ENCODE data around the gene PSG1.
"Not testable (repeated sequence)": the region's sequence is repeated elsewhere in the genome, so short reads cannot be mapped to it uniquely, and the experiment has no call there.

The PSG1 gene

DNA sequence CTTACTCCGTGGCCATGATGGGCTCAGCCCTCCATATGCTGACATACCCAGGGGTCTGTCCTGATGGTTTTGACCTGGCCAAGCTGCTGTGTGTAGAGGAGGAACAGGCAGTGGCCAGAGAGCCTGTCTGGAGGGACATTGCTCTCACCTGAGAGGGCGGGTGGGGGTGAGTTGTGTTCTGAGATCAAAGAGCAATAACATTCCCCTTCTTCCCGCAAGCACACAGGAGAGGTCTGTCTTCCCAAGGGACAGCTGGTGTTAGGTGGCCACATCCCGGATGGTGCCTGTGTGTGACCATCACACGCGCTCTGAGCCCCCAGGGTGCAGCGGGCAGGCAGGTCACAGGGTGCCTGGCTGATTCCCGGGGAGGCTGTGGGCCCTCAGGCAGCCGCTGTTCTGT is 1.1 kb upstream of the PSG1 start:
- DNase-seq: not testable (repeated sequence)

DNA sequence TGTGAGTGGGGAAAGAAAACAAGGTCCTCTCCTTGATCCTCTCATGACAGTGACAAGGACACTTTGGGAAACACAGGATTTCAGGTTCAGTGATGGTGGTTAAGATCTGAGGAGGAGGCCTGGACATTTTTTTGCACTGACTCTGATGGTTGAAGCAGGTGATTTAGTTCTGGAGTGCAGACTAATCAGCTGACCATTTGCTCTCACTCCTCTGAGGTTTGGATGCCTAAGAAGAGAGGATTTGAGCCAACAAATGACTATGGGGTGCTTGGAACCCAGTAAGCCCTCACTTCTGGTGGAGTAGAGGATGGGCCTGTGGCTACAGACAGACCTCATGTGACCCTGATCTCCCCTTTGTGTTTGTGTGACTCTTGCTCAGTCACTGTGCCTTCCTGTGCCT is 2.9 kb downstream of the PSG1 start:
- DNase-seq: not testable (repeated sequence)

DNA sequence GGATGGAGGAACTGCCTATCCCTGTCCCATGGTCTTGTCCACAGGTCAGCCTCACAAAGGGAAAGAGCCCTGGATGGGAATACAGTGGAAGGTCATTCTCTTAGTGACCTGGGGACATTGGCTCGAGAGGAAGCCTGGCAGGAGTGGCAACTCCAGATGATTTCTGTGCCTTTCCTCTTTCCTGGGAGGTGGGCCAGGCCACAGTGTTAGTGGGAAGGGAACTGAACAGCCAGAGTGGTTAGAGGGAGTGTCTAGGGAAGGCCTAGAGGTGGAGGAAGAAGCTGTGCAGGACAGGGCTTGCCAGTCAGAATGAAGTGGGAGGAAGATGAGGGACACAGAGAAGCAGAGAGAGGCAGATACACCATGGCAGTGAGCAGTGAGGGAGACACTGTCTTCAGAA is 3.6 kb downstream of the PSG1 start:
- not testable (repeated sequence) for DNase-seq

DNA sequence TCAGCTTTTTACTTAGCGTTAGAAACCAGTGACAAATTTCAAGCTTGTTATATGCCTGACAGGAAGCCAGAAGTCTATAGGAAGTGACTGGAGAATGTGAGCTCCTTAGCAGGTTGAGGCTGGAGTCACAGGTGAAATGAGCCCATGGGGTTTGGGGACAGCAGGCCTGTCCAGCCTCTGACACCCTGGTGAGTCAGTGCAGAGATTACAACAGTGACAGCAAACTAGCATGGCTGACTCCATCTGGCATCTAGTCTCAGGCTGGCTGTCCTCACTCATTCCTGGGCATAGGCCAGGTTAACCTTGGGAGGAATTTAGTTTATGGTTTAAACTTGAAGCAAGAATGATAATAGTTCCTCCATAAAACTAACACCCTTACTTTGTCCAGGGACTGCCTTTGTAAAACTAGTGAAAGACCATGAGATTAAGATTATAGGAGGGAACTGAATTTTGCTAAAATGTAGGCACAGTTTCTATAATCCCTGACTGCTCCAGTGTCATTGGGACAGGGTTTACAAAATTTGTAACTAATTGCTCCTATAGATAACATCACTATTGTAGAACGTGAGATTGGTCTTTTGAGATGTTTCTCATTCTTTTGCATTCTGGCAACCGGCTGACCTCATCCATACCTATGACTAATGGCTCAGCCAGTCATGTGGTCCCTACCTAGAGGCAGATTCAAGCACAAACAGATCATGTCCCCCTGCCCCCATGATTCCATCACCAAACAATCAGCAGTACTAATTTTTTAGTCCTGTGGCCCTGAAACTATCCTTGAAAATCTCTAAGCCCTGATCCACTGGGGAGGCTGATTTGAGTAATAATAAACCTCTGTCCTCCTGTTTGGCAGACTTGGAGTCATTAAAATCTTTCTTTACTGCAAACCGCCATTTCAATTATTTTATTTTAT is 4.4 kb downstream of the PSG1 start:
- DNase-seq: not testable (repeated sequence)

DNA sequence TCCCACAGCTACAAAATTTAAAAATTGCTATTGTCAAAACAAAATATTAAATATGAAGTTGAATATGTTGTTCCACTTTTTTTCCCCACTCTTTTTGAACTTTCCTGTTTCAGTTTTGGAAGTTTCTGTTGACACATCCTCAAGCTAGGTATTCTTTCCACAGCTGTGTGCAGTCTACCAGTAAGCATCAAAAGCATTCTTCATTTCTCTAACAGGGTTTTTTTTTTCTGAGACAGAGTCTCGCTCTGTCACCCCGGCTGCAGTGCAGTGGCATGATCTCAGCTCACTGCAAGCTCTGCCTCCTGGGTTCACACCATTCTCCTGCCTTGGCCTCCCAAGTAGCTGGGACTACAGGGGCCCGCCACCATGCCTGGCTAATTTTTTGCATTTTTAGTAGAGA is 5.4 kb downstream of the PSG1 start:
- not testable (repeated sequence) for DNase-seq

DNA sequence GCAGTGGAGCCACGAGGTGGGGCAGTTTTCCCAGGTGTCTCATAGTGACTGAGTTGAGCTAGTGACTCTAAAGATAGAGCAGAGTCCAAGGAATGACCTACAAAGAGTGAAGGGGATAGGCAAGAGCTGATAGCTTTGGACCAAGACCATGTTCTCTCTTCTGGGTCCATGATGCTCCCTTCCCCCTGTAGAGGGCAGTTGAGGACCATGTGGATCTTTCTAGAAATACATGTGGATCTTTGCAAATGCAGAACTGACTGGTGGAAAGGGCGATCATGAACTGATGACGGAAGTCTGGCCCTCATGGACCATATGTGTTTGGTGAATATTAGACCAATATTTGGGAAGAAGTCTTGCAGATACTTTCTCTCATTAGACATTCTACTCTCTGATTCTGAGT is 6.9 kb downstream of the PSG1 start:
- DNase-seq: no peak

DNA sequence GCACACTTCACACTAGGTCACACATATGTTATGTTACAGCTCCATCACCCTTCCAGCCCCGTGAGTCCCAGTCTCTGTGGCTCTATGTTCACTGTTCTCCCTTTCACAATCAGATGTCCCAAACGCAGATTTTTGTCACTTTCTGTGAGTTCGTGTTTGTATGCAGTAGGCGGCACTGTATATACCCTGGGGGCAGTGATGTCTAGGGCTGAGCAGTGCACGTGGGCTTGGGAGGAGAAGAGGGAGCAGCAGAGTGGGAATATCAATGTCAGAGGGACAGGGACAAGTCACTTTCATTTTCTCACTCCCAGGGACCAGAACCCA is 22.0 kb downstream of the PSG1 start:
- DNase-seq: no peak

DNA sequence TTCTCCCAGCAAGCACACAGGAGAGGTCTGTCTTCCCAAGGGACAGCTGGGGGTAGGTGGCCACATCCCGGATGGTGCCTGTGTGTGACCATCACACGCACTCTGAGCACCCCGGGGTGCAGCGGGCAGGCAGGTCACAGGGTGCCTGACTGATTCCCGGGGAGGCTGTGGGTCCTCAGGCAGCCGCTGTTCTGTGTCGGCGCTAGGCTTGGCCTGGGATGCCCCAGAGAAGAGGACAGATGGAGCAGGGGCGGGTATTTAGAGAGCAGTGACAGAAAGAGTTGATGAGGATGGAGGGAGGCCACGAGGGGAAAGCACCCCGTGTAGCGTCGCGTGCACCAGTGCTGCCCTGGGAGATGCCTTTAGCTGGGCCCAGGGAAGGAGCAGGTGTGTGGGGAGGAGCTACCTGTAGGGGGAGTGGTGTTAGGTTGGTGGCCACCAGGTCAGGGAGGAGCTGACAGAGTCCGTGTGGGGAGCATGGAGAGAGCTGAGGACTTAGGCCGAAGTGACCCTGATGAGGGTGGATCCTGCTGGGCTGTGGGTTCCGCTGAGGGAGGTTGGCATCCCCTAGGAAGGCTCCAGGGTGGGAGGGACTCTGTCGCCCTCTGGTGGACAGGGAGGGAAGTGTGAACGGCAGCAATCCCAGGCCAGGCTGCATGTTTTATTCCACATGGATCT is 22.5 kb downstream of the PSG1 start:
- not testable (repeated sequence) for DNase-seq

DNA sequence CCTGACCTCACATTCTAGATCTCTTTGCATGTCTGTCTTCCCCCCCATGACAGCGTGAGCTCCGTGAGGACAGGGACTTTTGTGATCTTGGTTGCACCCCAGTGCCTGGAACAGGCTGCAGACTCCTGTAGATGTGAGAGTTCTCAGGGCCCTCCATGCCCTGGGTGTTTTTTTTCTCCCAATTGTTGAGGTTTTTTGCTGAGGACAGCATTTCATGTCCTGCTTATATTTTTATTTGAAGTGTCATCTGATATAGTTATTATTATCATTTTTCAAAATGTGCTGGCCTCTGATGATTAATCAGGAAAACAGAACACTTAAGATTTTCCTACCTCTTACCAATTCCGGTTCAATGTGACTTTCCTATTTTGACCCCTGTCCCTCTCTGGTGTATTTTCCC is 24.8 kb downstream of the PSG1 start:
- not testable (repeated sequence) for DNase-seq

DNA sequence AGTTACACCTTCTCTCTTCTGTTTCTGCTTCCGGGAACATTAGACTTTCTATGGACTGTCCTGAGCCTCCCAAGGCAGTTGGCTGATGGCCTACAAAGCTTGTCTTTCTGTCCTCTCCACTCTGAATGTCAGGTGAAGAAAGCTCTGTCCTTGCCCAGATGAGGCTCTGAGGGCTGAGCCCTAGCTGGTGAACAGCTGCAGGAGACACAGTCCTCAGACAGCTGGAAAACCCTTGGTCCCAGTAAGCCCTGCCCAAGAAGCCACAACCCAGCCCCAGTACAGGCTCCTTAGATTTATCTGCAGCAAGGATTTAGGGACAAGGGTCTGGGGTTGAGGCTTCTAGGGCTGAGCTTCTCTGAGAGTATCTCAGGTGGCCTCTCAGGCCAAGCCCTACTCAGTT is 26.3 kb downstream of the PSG1 start:
- not testable (repeated sequence) for DNase-seq

DNA sequence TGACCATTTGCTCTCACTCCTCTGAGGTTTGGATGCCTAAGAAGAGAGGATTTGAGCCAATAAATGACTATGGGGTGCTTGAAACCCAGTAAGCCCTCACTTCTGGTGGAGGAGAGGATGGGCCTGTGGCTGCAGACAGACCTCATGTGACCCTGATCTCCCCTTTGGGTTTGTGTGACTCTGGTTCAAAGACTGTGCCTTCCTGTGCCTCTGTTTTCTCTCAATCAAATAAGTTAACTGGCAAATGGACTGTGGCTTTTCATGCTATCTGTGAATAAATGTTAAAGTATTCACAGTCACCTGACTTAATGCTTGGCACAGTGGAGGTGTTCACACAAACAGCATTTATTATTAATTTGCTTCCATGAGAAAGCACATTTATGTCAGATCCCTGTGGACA is 26.7 kb downstream of the PSG1 start:
- not testable (repeated sequence) for DNase-seq

DNA sequence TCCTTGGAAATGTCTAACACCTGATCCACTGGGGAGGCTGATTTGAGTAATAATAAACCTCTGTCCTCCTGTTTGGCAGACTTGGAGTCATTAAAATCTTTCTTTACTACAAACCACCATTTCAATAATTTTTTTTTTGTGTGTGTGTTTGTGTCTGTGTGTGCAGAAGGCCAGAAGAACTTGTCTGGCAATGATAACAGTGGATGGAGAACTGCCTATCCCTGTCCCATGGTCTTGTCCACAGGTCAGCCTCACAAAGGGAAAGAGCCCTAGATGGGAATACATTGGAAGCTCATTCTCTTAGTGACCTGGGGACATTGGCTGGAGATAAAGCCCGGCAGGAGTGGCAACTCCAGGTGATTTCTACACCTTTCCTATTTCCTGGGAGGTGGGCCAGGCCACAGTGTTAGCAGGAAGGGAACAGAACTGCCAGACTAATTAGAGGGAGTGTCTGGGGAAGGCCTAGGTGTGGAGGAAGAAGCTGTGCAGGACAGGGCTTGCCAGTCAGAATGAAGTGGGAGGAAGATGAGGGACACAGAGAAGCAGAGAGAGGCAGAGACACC is 27.7 kb downstream of the PSG1 start:
- not testable (repeated sequence) for DNase-seq

DNA sequence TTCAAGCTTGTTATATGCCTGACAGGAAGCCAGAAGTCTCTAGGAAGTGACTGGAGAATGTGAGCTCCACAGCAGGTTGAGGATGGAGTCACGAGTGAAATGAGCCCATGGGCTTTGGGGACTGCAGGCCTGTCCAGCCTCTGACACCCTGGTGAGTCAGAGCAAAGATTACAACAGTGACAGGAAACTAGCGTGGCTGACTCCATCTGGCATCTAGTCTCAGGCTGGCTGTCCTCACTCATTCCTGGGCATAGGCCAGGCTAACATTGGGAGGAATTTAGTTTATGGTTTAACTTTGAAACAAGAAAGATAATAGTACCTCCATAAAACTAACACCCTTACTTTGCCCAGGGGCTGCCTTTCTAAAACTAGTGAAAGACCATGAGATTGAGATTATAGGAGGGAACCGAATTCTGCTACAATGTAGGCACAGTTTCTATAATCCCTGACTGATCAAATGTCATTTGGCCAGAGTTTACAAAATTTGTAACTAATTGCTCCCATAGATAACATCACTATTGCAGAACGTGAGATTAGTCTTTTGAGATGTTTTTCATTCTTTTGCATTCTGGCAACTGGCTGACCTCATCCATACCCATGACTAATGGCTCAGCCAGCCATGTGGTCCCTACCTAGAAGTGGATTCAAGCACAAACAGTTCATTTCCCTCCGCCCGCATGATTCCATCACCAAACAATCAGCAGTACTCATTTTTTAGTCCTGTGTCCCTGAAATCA is 28.4 kb downstream of the PSG1 start:
- peak; percentile 56 for DNase-seq

DNA sequence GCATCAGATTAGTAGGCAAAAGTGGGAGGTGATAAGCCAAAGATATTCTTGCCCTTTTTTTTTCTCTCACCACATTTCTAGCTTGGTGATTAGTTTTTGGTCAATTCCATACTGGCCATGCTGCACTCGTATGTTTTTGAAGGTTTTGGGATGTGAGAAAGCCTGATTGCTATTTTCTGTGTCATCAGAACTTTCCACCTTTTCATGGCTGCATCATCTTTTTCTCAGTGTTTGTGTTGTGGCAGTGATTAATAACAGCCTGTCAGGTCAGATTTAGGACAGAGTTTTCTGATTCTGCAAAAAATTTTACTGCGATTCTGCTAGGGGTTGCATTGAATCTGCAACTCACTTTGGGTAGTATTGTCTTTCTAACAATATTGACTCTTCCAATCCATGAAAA is 32.9 kb downstream of the PSG1 start:
- DNase-seq: no peak

DNA sequence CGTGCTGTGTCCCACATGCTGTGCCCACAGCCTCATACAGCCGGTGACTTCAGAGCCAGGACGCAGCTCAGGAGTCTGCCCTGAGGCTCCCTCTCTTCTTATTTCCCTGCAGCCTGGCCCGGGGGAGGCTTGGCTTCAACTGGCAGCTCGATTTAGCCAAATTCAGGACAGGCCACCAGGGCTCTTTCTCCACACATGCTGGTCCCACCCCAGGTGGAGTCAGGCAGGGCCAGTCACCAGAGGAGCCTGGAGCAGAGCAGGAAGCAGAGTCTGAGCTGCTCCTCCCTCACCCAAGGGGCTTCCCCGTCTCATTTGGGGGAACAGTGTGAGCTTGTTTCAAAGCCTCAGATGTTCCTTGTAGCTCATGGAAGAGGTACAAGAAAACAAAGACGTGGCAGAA is 35.9 kb downstream of the PSG1 start:
- DNase-seq: not testable (repeated sequence)

DNA sequence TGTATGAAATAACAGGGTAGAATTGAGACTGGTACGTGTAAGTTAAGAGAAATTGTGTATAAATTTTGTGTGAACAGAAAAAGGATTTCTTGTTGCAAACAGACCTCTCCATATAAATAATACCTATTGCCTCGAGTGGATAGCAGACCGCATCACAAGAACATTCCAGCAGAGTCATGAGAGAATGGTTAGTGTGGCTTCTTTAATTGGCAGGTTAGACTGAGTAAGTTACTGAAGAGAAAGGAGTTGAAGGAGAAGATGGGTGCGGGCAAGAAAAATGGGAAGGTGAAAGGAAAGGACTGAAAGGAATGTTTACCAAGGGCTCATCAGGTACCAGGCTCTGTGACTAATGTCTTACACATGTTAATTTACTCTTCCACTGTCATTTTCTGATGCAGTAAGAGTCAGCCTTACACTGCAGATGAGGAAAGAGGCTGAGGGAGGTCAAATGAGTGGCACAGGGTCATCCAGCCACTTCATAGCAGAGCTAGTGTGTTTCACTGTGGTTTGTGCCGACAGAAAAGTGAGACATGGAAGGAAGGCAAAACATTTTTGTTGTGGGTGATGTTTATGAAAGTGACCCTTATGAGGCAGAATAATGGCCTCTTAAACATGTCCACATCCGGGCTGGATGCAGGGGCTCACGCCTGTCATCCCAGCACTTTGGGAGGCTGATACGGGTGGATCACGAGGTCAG is 46.6 kb downstream of the PSG1 start:
- not testable (repeated sequence) for DNase-seq

DNA sequence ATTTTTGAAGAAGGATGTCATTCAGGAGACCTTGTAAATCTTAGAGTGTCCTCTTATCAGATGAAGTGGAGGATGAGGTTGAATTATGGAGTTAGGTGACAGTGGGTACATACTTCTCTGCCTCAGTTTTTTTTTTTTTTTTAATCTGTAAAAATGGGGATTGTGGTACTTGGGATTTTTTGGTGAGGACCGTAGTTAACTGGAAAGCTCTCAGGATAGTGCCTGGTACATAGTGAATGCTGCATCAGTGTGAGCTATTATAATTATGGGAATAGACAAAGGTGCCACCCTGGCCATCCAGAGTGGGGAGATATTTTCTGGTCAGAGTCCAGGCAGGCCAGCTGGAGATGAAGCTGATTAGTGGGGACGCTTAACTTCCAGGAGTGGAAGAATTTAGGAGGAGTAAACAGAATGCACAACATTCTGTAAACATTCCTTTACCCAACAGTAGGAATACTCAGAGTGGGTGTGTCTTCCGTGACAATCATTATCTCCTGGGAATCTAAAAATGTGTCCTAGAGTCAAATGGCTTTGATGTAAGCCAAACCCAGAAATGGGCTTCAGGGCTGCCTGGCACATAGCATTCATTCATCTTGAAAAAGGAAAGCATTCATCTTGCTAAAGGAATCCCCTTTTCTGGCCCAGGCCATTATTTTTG is 47.4 kb downstream of the PSG1 start:
- not testable (repeated sequence) for DNase-seq

DNA sequence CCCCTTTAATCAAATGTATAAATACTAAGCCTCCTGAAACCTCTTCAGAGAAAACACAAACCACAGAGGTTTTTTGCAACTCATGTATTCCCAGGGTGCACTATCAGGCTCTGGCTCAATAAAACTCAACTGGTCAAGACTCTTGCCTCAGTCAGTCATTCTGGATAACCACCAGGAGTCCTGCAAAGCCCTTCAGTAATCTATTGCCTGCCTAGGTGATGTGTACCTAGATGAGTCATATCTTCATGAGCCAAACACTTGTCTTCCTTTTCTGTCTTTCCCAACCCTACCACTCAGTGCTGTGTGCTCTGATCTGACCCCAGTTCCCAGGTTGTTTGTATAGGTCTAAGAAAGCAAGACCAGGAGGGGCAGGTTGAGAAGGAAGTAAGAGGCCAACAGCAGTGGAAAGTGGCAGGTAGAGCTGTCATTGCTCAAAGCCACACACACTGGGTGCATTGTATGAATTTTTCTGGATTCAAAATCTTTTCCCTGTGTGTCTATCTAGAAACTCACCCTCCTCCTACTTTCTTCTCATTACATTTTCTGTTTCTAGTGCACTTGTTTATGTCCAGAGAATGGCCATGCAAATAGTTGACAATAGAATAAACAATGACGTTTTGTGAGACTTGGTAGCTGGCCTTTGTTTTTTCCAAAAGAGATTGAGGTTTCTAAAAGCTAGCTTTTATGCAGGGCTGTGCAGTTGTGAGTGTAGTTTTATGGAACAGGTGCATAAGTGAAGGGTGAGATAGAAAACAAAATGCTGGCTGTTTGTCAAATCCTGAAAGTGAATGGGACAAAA is 48.1 kb downstream of the PSG1 start:
- no peak for DNase-seq

DNA sequence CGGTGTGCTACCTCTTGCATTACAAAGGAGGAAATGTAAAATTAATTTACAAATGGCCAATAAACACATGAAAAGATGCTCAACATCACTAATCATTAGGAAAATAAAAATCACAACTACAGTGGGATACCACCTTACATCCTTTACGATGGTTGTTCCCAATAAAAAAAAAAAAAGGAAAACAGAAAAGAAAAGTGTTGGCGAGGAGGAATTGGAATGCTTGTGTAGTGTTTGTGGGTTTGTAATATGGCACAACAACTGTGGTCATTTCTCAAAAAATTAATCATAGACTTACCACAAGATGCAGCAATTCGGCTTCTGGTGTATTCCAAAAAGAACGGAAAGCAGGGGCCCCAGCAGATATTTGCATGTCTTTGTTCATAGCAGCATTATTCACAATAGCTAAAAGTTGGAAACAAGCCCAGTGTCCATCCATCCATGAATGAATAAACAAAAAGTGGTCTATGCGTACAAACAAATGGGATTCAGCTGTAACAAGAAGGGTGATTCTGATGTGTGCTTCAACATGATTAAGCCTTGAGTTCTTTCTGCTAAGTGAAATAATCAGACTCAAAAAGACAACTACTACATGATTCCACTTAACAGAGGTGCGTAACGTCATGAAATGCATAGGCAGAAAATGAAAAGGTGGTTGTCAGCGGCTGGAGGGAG is 58.1 kb downstream of the PSG1 start:
- DNase-seq: not testable (repeated sequence)

DNA sequence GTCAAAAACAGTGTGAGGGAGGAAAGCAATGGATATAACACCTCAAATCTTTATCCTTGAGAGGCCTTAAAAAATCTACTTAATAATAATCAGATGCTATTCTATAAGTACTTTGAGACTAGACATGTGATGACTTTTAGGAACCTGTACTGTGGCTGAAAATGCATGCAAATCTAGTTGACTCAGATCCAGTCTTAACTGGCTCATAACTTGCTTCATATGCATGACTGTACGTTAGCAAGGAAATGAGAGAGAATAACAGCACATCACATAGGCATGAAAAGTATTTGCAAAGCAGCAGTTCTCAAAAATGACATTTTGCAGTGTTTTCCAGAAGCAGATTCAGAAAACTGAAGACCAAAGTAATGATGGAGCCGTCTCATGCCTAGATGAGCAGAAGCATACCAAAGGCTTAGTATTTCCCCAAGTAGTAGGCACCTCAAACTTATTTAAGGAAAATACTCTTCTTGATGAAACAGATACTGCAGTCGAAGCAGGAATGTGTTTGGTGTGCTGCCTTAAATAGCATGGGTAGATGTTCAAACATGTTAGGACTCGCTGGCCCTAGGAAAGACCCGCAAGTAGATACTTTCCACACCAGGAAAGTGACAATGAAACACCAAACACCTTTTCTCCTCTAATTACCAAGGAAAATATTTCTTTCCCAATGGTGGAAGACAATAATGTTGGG is 59.4 kb downstream of the PSG1 start:
- DNase-seq: not testable (repeated sequence)

Measured in GOT3 (cell line).